GM12874 (cell line): Measurements from ENCODE around the gene ISCA2.

Source experiments
- TF ChIP-seq, protein P1 (sequence below): IDR thresholded peaks from 2 replicates; pipeline ENCODE4 v1.5.1; 2011; ENCODE audit warnings: low read depth, mild to moderate bottlenecking, control low read depth, low read length, moderate library complexity; ENCODE audit not compliant: insufficient read depth

Gene ISCA2

DNA sequence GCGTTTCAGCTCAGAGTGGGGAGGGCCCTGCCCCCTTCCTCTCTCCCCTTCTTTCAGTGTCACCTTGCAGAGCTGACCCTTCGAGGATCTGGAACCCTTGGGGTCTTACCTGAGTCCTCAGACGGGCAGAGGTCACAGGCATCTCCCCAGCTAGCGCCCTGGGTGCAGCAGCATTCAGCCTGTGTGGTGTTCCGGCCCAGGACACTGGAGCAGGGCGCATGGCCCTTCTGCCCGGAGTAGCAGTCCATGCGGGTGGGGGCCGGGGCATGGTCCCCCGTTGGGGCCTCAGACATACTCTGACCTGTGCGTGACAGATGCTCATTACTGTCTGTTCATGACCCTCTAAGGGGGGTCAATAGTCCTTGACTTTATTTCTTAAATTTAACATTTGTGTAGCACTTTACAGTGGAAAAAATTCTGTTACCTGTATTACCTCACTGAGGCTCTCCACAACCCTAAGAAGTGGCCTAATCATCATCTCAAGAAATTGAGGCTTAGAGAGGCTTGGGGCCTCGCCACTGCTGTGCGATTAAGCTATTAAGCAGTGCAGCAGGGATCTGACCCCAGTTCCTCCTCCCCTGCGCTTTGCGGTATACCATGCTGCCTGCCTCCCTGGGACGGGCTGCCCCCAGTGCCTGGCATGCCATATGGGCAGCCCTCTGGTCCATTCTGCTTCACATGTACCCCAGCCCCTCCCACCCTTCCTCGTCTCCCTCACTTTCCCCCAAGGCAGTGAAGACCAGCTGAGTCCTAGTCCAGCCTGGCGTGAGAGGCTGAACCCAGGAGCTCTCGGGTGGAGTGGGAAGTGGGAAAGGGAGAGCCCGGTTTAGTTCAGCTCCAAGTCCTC, 11.5 kb downstream of the ISCA2 start:
- TF ChIP-seq, protein P1, sequence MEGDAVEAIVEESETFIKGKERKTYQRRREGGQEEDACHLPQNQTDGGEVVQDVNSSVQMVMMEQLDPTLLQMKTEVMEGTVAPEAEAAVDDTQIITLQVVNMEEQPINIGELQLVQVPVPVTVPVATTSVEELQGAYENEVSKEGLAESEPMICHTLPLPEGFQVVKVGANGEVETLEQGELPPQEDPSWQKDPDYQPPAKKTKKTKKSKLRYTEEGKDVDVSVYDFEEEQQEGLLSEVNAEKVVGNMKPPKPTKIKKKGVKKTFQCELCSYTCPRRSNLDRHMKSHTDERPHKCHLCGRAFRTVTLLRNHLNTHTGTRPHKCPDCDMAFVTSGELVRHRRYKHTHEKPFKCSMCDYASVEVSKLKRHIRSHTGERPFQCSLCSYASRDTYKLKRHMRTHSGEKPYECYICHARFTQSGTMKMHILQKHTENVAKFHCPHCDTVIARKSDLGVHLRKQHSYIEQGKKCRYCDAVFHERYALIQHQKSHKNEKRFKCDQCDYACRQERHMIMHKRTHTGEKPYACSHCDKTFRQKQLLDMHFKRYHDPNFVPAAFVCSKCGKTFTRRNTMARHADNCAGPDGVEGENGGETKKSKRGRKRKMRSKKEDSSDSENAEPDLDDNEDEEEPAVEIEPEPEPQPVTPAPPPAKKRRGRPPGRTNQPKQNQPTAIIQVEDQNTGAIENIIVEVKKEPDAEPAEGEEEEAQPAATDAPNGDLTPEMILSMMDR: no peak

DNA sequence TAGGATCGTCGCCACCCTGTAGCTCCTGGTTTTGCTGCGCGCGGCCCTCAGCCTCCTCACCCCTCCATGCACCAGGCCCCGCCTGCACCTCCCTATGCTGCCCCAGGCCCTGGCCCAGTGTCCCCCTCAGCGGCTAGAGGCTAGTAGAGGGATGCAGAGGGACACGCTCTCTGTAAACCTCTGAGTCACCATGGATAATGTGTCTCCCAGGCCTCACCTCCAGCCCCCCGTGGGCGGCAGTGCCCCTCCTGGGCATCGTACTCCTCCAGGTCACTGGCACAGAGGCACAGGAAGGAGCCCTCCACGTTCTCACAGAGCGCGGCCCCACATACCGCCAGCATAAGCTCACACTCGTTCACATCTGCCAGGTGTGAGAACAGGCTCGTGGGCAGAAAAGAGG, 12.3 kb downstream of the ISCA2 start:
- TF ChIP-seq, protein P1: no peak

DNA sequence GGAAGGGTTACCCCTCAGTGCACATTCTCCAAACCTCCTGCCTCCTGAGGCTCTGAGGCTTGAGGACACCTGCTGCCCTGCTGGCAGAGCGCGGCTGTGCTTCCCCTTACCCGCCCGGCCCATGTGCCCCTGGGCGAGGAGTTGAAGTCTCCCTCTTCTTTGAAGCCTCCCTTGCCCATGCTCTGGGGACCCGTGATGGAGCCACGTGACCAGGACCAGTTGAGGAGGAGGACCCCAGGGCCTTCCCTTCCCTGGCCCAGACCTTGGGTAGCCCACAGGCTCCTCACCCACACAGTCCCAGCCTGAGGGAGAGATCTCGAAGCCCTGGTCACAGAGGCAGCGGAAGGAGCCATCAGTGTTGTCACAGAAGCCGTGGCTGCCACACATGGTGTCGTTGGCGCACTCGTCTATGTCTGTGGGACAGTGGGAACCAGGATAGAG, 12.9 kb downstream of the ISCA2 start:
- TF ChIP-seq, protein P1: no peak

DNA sequence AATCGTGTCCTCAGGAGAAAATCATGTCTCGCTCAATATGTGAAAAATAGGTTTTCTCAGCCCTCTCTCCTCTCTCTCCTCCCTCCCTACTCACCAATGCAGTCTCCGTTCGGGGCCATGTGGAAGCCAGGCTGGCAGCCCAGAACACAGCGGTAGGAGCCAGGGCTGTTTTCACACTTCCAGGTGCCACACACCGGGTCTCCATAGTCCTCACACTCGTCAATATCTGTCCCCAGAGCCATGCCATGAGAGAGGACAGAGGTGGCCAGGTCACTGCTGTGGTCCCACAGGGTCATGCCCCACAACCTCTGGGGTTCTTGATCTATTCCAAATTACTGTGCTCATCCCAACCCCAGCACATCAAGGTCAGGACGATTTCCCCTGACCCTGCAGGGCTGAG, 13.5 kb downstream of the ISCA2 start:
- TF ChIP-seq, protein P1: no peak

DNA sequence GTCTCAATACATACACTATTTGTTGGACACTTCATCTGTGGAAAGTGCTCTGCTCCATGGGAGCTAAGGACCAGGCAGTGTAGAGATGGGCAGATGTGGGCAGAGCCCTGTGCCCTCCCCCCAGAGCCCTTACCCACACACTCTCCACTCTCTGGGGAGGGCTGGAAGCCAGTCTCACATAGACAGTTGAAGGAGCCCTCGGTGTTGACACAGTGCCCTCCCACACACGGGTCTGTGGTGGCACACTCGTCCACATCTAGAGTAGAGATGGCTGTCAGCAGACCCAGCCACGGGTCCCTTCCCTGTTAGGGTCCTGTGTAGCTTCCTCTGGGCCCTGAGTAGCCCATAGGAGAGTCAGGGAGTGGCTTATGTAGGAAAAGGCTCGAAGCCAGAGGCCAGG, 14.3 kb downstream of the ISCA2 start:
- TF ChIP-seq, protein P1: no peak

DNA sequence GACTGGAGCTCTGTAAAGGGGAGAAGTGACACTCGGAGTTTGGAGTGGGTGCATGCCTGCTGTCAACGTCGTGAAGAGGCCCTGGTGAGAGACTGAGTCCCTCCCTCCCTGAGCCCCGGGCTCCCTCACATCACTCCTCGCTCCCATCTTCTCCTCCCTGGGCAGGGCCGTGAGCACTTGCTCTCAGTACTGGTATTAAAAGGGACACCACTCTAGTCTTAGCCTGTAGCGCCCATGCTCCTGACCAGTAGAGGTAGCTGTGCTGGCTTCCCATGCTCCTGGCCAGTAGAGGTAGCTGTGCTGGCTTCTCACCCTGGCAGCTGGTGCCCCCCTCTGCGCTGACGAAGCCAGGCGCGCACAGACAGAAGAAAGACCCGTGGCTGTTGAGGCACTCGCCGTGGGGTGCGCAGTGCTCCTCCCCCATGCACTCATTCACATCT, 14.7 kb downstream of the ISCA2 start:
- TF ChIP-seq, protein P1: 0 out of 2 replicates have a peak, but pooled peaks have one; percentile 32

DNA sequence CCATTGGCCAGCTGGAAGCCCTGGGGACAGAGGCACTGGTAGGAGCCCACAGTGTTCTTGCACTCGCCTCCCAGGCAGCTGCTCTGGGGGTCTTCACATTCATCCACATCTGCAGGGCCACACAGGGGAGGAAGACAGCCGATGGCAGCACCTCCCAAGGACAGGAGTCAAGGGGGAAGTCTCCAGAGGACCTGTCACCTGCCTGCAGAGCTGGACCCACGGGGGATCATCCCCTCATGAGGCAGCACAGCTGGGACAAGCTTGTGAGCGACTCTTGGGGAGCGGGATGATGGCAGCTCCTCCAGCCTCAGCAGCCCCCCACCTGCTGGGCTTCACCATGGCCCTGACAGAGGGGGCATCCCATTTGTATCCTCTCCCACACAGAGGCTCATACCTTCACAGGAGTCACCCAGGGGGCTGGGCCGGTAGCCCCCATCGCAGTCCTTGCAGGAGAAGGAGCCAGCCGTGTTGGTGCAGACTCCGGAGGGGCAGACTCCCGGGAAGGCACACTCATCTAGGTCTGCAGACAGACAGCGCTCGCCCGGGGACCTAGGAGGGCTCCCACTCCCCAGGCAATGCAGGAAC, 15.4 kb downstream of the ISCA2 start:
- TF ChIP-seq, protein P1: no peak
